IMR-90 (cell line): Measurements from ENCODE around the gene BCL2. TPM values are rescaled to one million over a fixed set of nuclear protein-coding genes. Genes with fewer than 3 reads are reported as not detected.

Experiments used
- ATAC-seq: fragments of 200-7000 bp; cut with Tn5 transposase; 2 replicates; pipeline ENCODE4 v1.9.1; 2020; ENCODE audit warnings: low read depth, mild to moderate bottlenecking, moderate library complexity
- BruUV-seq: library from RNA; stranded (reverse); fragments of 400-500 nt; replicated peaks from 2 replicates; lab custom pipeline; 2021; lab: Mats Ljungman, UMichigan
- CTCF ChIA-PET: fragments of 300-600 bp; formaldehyde crosslinking; extraction: SDS; loops from one replicate; lab custom pipeline; 2021; ENCODE audit warnings: antibody characterized with exemption; lab: Yijun Ruan, JAX
- POLR2A ChIA-PET: fragments of 300-600 bp; sonication (Branson Sonifier 250); formaldehyde crosslinking; loops from one replicate; lab custom pipeline; 2022; ENCODE audit warnings: antibody characterized with exemption; ENCODE audit not compliant: unreplicated experiment; lab: Charles Lee
- DNase-seq: peaks from one replicate; pipeline ENCODE4 v3.0.0; 2013
- H2AFZ ChIP-seq: replicated peaks from 2 replicates; pipeline ENCODE3; 2013; ENCODE audit warnings: low read length, mild to moderate bottlenecking; ENCODE audit not compliant: poor library complexity
- H2AK5ac ChIP-seq: 2 replicates; pipeline ENCODE4 v1.6.1; 2013; ENCODE audit warnings: low read depth, low read length, inconsistent platforms
- H2AK9ac ChIP-seq: replicated peaks from 2 replicates; pipeline ENCODE3; 2013; ENCODE audit warnings: mild to moderate bottlenecking, low read depth, low read length, moderate library complexity; ENCODE audit not compliant: poor library complexity
- H2BK120ac ChIP-seq: 2 replicates; pipeline ENCODE4 v1.6.1; 2013; ENCODE audit warnings: low read depth, low read length, inconsistent platforms
- H2BK15ac ChIP-seq: 3 replicates; pipeline ENCODE4 v1.6.1; 2013; ENCODE audit warnings: low read depth, low read length, inconsistent platforms
- H2BK20ac ChIP-seq: 2 replicates; pipeline ENCODE4 v1.6.1; 2013; ENCODE audit warnings: low read depth, mild to moderate bottlenecking, inconsistent platforms, low read length, moderate library complexity
- H2BK5ac ChIP-seq: 2 replicates; pipeline ENCODE4 v1.6.1; 2013; ENCODE audit warnings: mild to moderate bottlenecking, low read depth, low read length, inconsistent platforms; ENCODE audit not compliant: poor library complexity, severe bottlenecking
- H3K14ac ChIP-seq: replicated peaks from 2 replicates; pipeline ENCODE4 v1.6.1; 2013; ENCODE audit warnings: low read depth, low read length, inconsistent platforms
- H3K18ac ChIP-seq: 2 replicates; pipeline ENCODE4 v1.6.1; 2013; ENCODE audit warnings: low read depth, low read length, control low read depth
- H3K23ac ChIP-seq: 2 replicates; pipeline ENCODE4 v1.6.1; 2013; ENCODE audit warnings: low read depth, low read length, inconsistent platforms
- H3K27ac ChIP-seq: 2 replicates; pipeline ENCODE4 v1.5.1; 2013; ENCODE audit warnings: mild to moderate bottlenecking, control low read depth, low read length; ENCODE audit not compliant: insufficient read depth
- H3K27me3 ChIP-seq: 2 replicates; pipeline ENCODE4 v1.6.1; 2013; ENCODE audit warnings: low read length; ENCODE audit not compliant: control insufficient read depth, insufficient read depth
- H3K36me3 ChIP-seq: 2 replicates; pipeline ENCODE4 v1.6.1; 2013; ENCODE audit warnings: low read length, mixed read lengths; ENCODE audit not compliant: control insufficient read depth, insufficient read depth
- H3K4ac ChIP-seq: 2 replicates; pipeline ENCODE4 v1.6.1; 2013; ENCODE audit warnings: low read depth, low read length, inconsistent platforms
- H3K4me1 ChIP-seq: 2 replicates; pipeline ENCODE4 v1.6.1; 2013; ENCODE audit warnings: low read length, mixed read lengths; ENCODE audit not compliant: control insufficient read depth, insufficient read depth
- H3K4me2 ChIP-seq: 2 replicates; pipeline ENCODE4 v1.6.1; 2013; ENCODE audit warnings: low read depth, mild to moderate bottlenecking, control low read depth, low read length, moderate library complexity
- H3K4me3 ChIP-seq: 2 replicates; pipeline ENCODE4 v1.5.1; 2013; ENCODE audit warnings: low read depth, mild to moderate bottlenecking, control low read depth, low read length, moderate library complexity; ENCODE audit not compliant: insufficient read depth
- H3K56ac ChIP-seq: 2 replicates; pipeline ENCODE4 v1.6.1; 2013; ENCODE audit warnings: low read length, inconsistent platforms; ENCODE audit not compliant: insufficient read depth; ENCODE audit errors: extremely low read depth
- H3K79me1 ChIP-seq, 2 experiments: 2 replicates each; pipeline ENCODE4 v1.6.1; 2013; ENCODE audit warnings: low read length in 2 of 2, inconsistent platforms in 1 of 2, low read depth in 1 of 2
- H3K9ac ChIP-seq: 2 replicates; pipeline ENCODE4 v1.6.1; 2013; ENCODE audit warnings: low read depth, low read length, control low read depth
- H3K9me1 ChIP-seq: 2 replicates; pipeline ENCODE4 v1.6.1; 2013; ENCODE audit warnings: low read length, inconsistent platforms; ENCODE audit not compliant: insufficient read depth
- H3K9me3 ChIP-seq: 2 replicates; pipeline ENCODE4 v1.6.1; 2013; ENCODE audit warnings: low read length; ENCODE audit not compliant: control insufficient read depth, insufficient read depth
- H4K20me1 ChIP-seq: 2 replicates; pipeline ENCODE4 v1.6.1; 2013; ENCODE audit warnings: low read length, inconsistent platforms; ENCODE audit not compliant: insufficient read depth
- H4K5ac ChIP-seq: 2 replicates; pipeline ENCODE4 v1.6.1; 2013; ENCODE audit warnings: mild to moderate bottlenecking, low read depth, low read length, control low read depth
- H4K8ac ChIP-seq, 2 experiments: 2 replicates each; pipeline ENCODE4 v1.6.1; 2013; ENCODE audit warnings: low read depth in 2 of 2, low read length in 2 of 2, control low read depth in 1 of 2, inconsistent platforms in 1 of 2
- H4K91ac ChIP-seq: 2 replicates; pipeline ENCODE4 v1.6.1; 2013; ENCODE audit warnings: low read depth, low read length, inconsistent platforms; ENCODE audit not compliant: insufficient read depth
- BHLHE40 ChIP-seq: fragments of 150-350 bp; IDR thresholded peaks from 2 replicates; pipeline ENCODE4 v1.6.1; 2016; ENCODE audit warnings: mild to moderate bottlenecking, low read depth, low read length
- CEBPB ChIP-seq: IDR thresholded peaks from 2 replicates; pipeline ENCODE4 v1.6.1; 2012; ENCODE audit warnings: low read depth, low read length, improper control_type of control experiment
- CHD1 ChIP-seq: IDR thresholded peaks from 2 replicates; pipeline ENCODE4 v1.6.1; 2012; ENCODE audit warnings: low read depth, low read length, improper control_type of control experiment
- CTCF ChIP-seq: conservative IDR thresholded peaks from 2 replicates; pipeline ENCODE4 v1.5.1; 2012; ENCODE audit warnings: mild to moderate bottlenecking, low read depth, low read length, improper control_type of control experiment
- FOS ChIP-seq: fragments of 150-350 bp; IDR thresholded peaks from 2 replicates; pipeline ENCODE4 v1.6.1; 2016; ENCODE audit warnings: low read depth, low read length
- MAZ ChIP-seq: IDR thresholded peaks from 2 replicates; pipeline ENCODE4 v1.6.1; 2012; ENCODE audit warnings: low read depth, mild to moderate bottlenecking, low read length, improper control_type of control experiment, moderate library complexity, borderline replicate concordance
- NFE2L2 ChIP-seq: fragments of 150-350 bp; IDR thresholded peaks from 2 replicates; pipeline ENCODE4 v1.6.1; 2016; ENCODE audit warnings: low read depth, mild to moderate bottlenecking, low read length
- RAD21 ChIP-seq: IDR thresholded peaks from 2 replicates; pipeline ENCODE4 v1.6.1; 2012; ENCODE audit warnings: low read length, improper control_type of control experiment
- RCOR1 ChIP-seq: IDR thresholded peaks from 2 replicates; pipeline ENCODE4 v1.6.1; 2012; ENCODE audit warnings: mild to moderate bottlenecking, low read length, improper control_type of control experiment; ENCODE audit not compliant: insufficient replicate concordance
- RFX5 ChIP-seq: IDR thresholded peaks from 2 replicates; pipeline ENCODE4 v1.8.0; 2012; ENCODE audit warnings: low read depth, mild to moderate bottlenecking, low read length, moderate library complexity
- SMC3 ChIP-seq: fragments of 150-350 bp; IDR thresholded peaks from 2 replicates; pipeline ENCODE4 v1.6.1; 2016; ENCODE audit warnings: low read depth, mild to moderate bottlenecking, antibody characterized with exemption, low read length, moderate library complexity
- WGBS, 2 experiments: methylation state at CpG; one replicate each; pipeline versions ENCODE4 v1.1.5 to v1.1.7; 2013; ENCODE audit warnings: missing lambda C conversion rate in 2 of 2; ENCODE audit not compliant: insufficient read length in 1 of 2; ENCODE audit errors: extremely low coverage in 2 of 2; 5-methylcytosine and 5-hydroxymethylcytosine counted together
- dilution Hi-C: fragments of 300-500 bp; cut with HindIII; formaldehyde crosslinking; loops from one replicate; pipeline ENCODE4 v1.14.3; 2018; ENCODE audit warnings: low sequenced_read_pairs; ENCODE audit not compliant: unreplicated experiment
- in situ Hi-C: fragments of 300-500 bp; cut with MboI; formaldehyde crosslinking; loops from 3 replicates; pipeline ENCODE4 v1.14.3; 2019; ENCODE audit warnings: low sequenced_read_pairs, inconsistent platforms, mixed read lengths
- intact Hi-C: fragments of 100-400 bp; cut with micrococcal nuclease; formaldehyde crosslinking; loops from 2 replicates; pipeline ENCODE4 v1.10.0; 2022
- polyA plus RNA-seq, 3 experiments: library from polyadenylated mRNA; depleted of rRNA; stranded (reverse); fragments of >200 nt; gene quantifications; 2 replicates each; pipeline ENCODE4 v1.2.3, GENCODE V29; 2012; ENCODE audit warnings: low replicate concordance in 1 of 3
- total RNA-seq: library from RNA; depleted of rRNA; stranded (reverse); fragments of >200 nt; gene quantifications from 2 replicates; pipeline ENCODE4 v1.2.3, GENCODE V29; 2012

Gene BCL2
- total and polyA plus RNA-seq, 2 of the 4 experiments (the other 2 are of a cell fraction) = 0.24 to 0.54 TPM

GRCh38 chr18:63135101-63135500 lies 184.5 kb downstream of the BCL2 start:
- no peaks in the 10 kb centered on the region for H3K9me3 ChIP-seq
- no peak overlapping the region for H3K56ac ChIP-seq
- WGBS, 2 experiments = 60% methylated on average over 1 of the region's 3 CpGs; no CpG with 5 or more reads in 1 of the 2 experiments
- CTCF ChIA-PET = no interaction called here
- H3K79me1 ChIP-seq = no peaks in the 10 kb centered on the region
- H2BK120ac ChIP-seq = no peak overlapping the region
- no peak overlapping the region for H2BK15ac ChIP-seq
- H2AK5ac ChIP-seq = no peak overlapping the region
- no peaks in the 10 kb centered on the region for H4K20me1 ChIP-seq
- H3K4ac ChIP-seq = no peak overlapping the region
- no peak overlapping the region for H2AK9ac ChIP-seq
- H2AFZ ChIP-seq = no peak overlapping the region
- no peak overlapping the region for H4K5ac ChIP-seq
- dilution Hi-C loops (no loop called here), in situ Hi-C loops (no loop called here), intact Hi-C loops (no loop called here)
- no peaks in the 10 kb centered on the region for H3K9me1 ChIP-seq
- DNase-seq (no peak), ATAC-seq (no peak)
- no peak overlapping the region for H3K18ac ChIP-seq
- no peaks in the 10 kb centered on the region for H3K36me3 ChIP-seq
- no peak overlapping the region for H3K14ac ChIP-seq
- H4K91ac ChIP-seq = no peak overlapping the region
- H3K27ac ChIP-seq = no peak overlapping the region
- H2BK20ac ChIP-seq = no peak overlapping the region
- H2BK5ac ChIP-seq = no peak overlapping the region
- POLR2A ChIA-PET = interaction anchor here (1.0 kb wide), 1 partner anchor 184 kb away, joined by 3 read pairs; the partner anchor contains the start of gene BCL2
- no peaks in the 10 kb centered on the region for H3K4me1 ChIP-seq
- peaks cover 19% of the 10 kb centered on the region for H3K27me3 ChIP-seq
- H3K23ac ChIP-seq = no peak overlapping the region
- BruUV-seq = no TSS peak
- H3K9ac ChIP-seq = no peak overlapping the region
- H3K4me3 ChIP-seq = no peak overlapping the region
- no peak for TF ChIP-seq FOS
- no peak for TF ChIP-seq NFE2L2
- no peak for TF ChIP-seq CHD1
- TF ChIP-seq RCOR1 = no peak
- no peak for TF ChIP-seq BHLHE40
- no peak for TF ChIP-seq CEBPB
- TF ChIP-seq CTCF = no peak
- TF ChIP-seq MAZ = no peak
- no peak for TF ChIP-seq SMC3
- TF ChIP-seq RFX5 = no peak
- no peak for TF ChIP-seq RAD21
- no peak overlapping the region for H3K4me2 ChIP-seq
- H4K8ac ChIP-seq = no peak overlapping the region
